ENCODE results near the gene STOX2. TPM values are rescaled to one million over a fixed set of nuclear protein-coding genes. Genes with fewer than 3 reads are reported as not detected.

Gene STOX2
- total RNA-seq, 4 donors from 2014 or later: 21.6 to 23.7 (median 22.8) TPM

DNA sequence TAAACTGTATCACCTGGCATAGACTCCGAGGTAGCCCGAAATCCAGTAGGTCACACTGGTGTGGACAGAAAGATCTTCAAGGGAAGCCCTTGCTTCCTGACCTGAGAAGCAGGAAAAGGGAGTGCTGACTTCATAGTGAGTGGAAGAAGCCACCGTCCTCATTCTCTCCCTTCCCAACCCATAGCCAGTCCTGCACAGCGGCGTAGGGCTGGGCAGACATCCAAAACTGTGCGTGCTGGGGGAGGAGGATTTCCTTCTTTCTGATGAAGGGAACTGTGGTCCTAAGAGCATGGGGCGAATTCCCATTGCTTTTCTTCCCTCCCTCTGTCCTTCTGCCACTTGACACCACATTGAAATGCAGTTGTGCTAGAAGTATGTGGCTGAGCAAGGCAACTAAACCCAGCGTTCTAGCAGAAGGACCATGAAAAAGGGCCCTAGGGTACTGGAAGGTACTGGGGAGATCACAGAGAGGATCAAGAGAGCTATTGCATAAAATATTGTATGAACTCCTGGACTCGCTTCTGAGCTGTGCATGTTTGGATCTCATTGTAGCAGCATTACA is 66.9 kb downstream of the STOX2 start:
- Histone ChIP-seq H3K4me1 (no peaks in the 10 kb centered on the region), H3K27ac (no peak overlapping the region), H3K27me3 (no peaks in the 10 kb centered on the region), H3K9me3 (peaks cover 0 to 12% (median 0%) of the 10 kb centered on the region in 3 donors), H3K4me3 (no peak overlapping the region), H3K36me3 (no peaks in the 10 kb centered on the region)
- DNase-seq: no peak
- TF ChIP-seq POLR2A (IDR thresholded peaks at IDR 0.05): no peak
- TF ChIP-seq, protein P1, sequence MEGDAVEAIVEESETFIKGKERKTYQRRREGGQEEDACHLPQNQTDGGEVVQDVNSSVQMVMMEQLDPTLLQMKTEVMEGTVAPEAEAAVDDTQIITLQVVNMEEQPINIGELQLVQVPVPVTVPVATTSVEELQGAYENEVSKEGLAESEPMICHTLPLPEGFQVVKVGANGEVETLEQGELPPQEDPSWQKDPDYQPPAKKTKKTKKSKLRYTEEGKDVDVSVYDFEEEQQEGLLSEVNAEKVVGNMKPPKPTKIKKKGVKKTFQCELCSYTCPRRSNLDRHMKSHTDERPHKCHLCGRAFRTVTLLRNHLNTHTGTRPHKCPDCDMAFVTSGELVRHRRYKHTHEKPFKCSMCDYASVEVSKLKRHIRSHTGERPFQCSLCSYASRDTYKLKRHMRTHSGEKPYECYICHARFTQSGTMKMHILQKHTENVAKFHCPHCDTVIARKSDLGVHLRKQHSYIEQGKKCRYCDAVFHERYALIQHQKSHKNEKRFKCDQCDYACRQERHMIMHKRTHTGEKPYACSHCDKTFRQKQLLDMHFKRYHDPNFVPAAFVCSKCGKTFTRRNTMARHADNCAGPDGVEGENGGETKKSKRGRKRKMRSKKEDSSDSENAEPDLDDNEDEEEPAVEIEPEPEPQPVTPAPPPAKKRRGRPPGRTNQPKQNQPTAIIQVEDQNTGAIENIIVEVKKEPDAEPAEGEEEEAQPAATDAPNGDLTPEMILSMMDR (IDR thresholded peaks at IDR 0.05): no peak
- intact Hi-C loops (cut with DNase I): no loop called here
- WGBS, 2 donors: 60 to 71% methylated on average over 7 to 9 of the region's 9 CpGs

DNA sequence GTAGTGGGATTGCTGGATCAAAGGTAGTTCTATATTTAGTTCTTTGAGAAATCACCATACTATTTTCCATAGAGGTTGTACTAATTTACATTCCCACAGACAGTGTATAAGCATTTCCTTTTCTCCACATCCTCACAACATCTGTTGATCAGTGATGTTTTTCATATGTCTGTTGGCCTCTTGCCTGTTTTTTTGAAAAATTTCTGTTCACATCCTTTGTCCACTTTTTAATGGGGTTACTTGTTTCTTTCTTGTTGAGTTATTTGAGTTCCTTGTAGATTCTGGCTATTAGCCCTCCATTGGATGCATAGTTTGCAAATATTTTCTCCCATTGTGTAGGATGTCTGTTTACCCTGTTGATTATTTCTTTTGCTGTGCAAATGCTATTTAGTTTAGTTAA is 72.6 kb downstream of the STOX2 start:
- intact Hi-C loops (cut with DNase I): no loop called here
- Histone ChIP-seq H3K9me3 (peaks cover 0 to 12% (median 0%) of the 10 kb centered on the region in 3 donors), H3K27ac (no peak overlapping the region), H3K4me3 (no peak overlapping the region), H3K36me3 (no peaks in the 10 kb centered on the region), H3K4me1 (no peaks in the 10 kb centered on the region), H3K27me3 (no peaks in the 10 kb centered on the region)
- TF ChIP-seq POLR2A (IDR thresholded peaks at IDR 0.05): no peak
- TF ChIP-seq, protein P1 (IDR thresholded peaks at IDR 0.05): no peak
- DNase-seq: no peak

DNA sequence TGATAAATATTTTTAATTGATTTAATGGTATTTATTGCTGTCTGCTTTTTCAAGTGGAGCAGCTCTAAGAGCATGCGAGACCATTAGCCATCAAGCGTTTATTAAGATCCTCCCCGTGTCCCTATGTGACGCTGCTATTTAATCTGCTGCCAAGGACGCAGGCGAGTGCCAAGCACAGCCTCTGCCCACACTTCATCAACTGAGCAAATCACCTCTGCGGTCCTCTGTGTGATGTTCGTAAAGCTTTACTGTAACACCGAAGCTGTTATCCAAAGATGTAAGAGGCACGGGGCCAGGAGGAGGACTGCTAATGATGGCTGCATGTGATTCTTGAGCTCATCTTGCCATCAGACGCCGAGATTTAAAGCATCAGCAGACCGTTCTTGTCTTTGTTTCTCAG is 79.5 kb downstream of the STOX2 start:
- peaks cover 13 to 45% (median 16%) of the 10 kb centered on the region in 3 donors for H3K4me1 ChIP-seq
- H3K4me3 ChIP-seq: no peak overlapping the region
- TF ChIP-seq, protein P1 (IDR thresholded peaks at IDR 0.05): no peak
- no peak for TF ChIP-seq POLR2A (IDR thresholded peaks at IDR 0.05)
- no peak for DNase-seq
- H3K36me3 ChIP-seq: no peaks in the 10 kb centered on the region
- H3K27ac ChIP-seq: no peak overlapping the region
- no peaks in the 10 kb centered on the region for H3K9me3 ChIP-seq
- intact Hi-C loops (cut with DNase I): no loop called here
- no peaks in the 10 kb centered on the region for H3K27me3 ChIP-seq
- WGBS, 2 donors: 87 to 88% methylated on average over 13 of the region's 13 CpGs

DNA sequence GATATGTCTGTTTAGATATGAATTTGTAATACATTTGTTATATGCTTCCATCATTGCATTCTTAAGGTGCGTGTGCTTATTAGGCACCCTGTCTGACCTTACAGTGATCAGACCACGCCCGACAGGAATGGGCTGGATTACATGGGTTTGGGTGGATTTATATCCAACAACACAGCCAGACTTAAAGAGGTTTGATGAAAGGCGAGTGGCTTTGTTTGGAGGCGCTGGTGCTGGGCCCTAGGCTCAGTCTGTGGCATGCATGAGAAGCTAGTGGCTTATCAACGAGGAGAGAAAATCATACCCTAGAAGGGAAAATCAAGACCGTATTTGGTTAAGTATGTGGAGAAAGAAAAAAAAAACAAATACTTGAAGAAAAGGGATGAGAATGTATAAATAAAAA is 80.7 kb downstream of the STOX2 start:
- Histone ChIP-seq H3K9me3 (no peaks in the 10 kb centered on the region), H3K36me3 (no peaks in the 10 kb centered on the region), H3K27me3 (no peaks in the 10 kb centered on the region), H3K27ac (peak overlapping the region in 1 of 4 donors; percentile 28), H3K4me1 (peaks cover 13 to 47% (median 16%) of the 10 kb centered on the region in 3 donors), H3K4me3 (no peak overlapping the region)
- WGBS, 2 donors: 77 to 83% methylated on average over 7 of the region's 7 CpGs
- DNase-seq: no peak
- TF ChIP-seq, protein P1 (IDR thresholded peaks at IDR 0.05): no peak
- no peak for TF ChIP-seq POLR2A (IDR thresholded peaks at IDR 0.05)
- intact Hi-C loops (cut with DNase I): no loop called here

DNA sequence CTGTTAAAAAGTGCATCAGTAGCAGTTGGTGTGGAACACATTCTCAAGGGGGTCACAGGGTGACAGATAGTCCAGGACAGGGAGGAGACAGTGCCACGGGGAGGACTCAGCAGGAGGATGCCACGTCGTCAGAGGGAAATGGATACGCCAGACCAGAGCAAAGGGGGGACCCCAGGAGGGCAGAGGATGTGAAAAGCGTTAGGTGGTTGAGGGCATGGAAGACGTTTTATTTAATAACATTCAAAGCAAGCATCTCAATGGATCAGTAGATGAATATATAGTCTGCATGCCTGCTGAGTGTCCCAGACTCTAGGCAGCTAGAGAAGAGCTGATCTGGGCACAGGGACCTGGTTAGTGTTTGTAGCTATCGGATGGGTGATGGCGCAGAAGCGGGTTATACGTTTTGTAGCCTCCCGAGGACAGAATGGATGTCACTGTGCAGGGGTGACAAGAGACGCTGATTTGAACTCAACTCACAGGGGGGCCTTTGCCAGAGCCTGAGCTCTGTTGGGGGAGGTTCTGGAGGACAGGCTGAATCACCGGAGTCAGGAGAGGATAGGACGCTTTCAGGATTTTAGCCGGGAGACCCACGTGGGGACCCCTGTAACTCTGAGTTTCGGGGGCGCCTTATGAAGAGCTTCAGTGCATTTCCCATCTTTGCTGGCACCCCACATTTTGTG is 81.3 kb downstream of the STOX2 start:
- intact Hi-C loops (cut with DNase I): no loop called here
- Histone ChIP-seq H3K27ac (peak overlapping the region; percentile 67 to 88 (median 84)), H3K27me3 (no peaks in the 10 kb centered on the region), H3K4me1 (peaks cover 13 to 47% (median 16%) of the 10 kb centered on the region in 3 donors), H3K9me3 (no peaks in the 10 kb centered on the region), H3K36me3 (no peaks in the 10 kb centered on the region), H3K4me3 (no peak overlapping the region)
- no peak for DNase-seq
- no peak for TF ChIP-seq POLR2A (IDR thresholded peaks at IDR 0.05)
- TF ChIP-seq, protein P1 (IDR thresholded peaks at IDR 0.05): no peak
- WGBS, 2 donors: 86 to 88% methylated on average over 11 to 15 of the region's 18 CpGs

Data from esophagus squamous epithelium (tissue), 5 donors.